ENCODE results near the gene HDAC1.
"Not testable (repeated sequence)": the region's sequence is repeated elsewhere in the genome, so short reads cannot be mapped to it uniquely, and the experiment has no call there.

HDAC1 gene

GRCh38 chr1:32289256-32289655, 2.6 kb upstream of the HDAC1 start:
- TF ChIP-seq EZH2 (IDR thresholded peaks at IDR 0.05; ENCODE audit: borderline replicate concordance, low read depth, low read length, severe bottlenecking) (no peak), CTCF (IDR thresholded peaks at IDR 0.05; ENCODE audit: borderline replicate concordance, extremely low read depth, low read length, poor library complexity, severe bottlenecking) (no peak)
- no peak overlapping the region for H3K9ac ChIP-seq (ENCODE audit: low read depth, low read length)

GRCh38 chr1:32291145-32291707, 657 bp upstream of the HDAC1 start:
- peaks cover 21% of the 10 kb centered on the region for H3K36me3 ChIP-seq (ENCODE audit: insufficient read depth, low read length)
- H3K4me3 ChIP-seq (ENCODE audit: low read depth in 1 of 2, low read length in 2 of 2): peak overlapping the region; percentile 74 to 86; a peak in 3 of 4 replicates
- ATAC-seq (ENCODE audit: insufficient read depth, low read depth) (no peak), DNase-seq (no peak)
- peak overlapping the region; percentile 81 for H3K9ac ChIP-seq (ENCODE audit: low read depth, low read length)
- H4K20me1 ChIP-seq (ENCODE audit: insufficient read depth, low read length): peaks cover 27% of the 10 kb centered on the region
- H2AFZ ChIP-seq (ENCODE audit: low read depth, low read length): peak overlapping the region; percentile 74
- peaks cover 45% of the 10 kb centered on the region for H3K79me2 ChIP-seq (ENCODE audit: insufficient read depth, low read length)
- H3K27ac ChIP-seq (ENCODE audit: low read length): peak overlapping the region; percentile 73
- H3K27me3 ChIP-seq (ENCODE audit: insufficient read depth, low read length, poor library complexity): no peaks in the 10 kb centered on the region
- H3K4me1 ChIP-seq (ENCODE audit: insufficient read depth, low read length): peaks cover 50% of the 10 kb centered on the region
- H3K4me2 ChIP-seq (ENCODE audit: insufficient read depth, low read length): peak overlapping the region; percentile 92
- no peaks in the 10 kb centered on the region for H3K9me3 ChIP-seq (ENCODE audit: insufficient read depth, low read length, severe bottlenecking)
- TF ChIP-seq EZH2 (IDR thresholded peaks at IDR 0.05; ENCODE audit: borderline replicate concordance, low read depth, low read length, severe bottlenecking) (no peak), CTCF (IDR thresholded peaks at IDR 0.05; ENCODE audit: borderline replicate concordance, extremely low read depth, low read length, poor library complexity, severe bottlenecking) (no peak)

More at GRCh38 chr1:32289256-32289655, 2.6 kb upstream of the HDAC1 start:
- Histone ChIP-seq H3K9me3 (ENCODE audit: insufficient read depth, low read length, severe bottlenecking) (no peaks in the 10 kb centered on the region), H3K4me2 (ENCODE audit: insufficient read depth, low read length) (no peak overlapping the region), H3K27ac (ENCODE audit: low read length) (no peak overlapping the region), H2AFZ (ENCODE audit: low read depth, low read length) (no peak overlapping the region), H3K4me3 (ENCODE audit: low read depth in 1 of 2, low read length in 2 of 2) (no peak overlapping the region), H3K27me3 (ENCODE audit: insufficient read depth, low read length, poor library complexity) (no peaks in the 10 kb centered on the region), H3K79me2 (ENCODE audit: insufficient read depth, low read length) (peaks cover 26% of the 10 kb centered on the region), H4K20me1 (ENCODE audit: insufficient read depth, low read length) (peaks cover 11% of the 10 kb centered on the region), H3K36me3 (ENCODE audit: insufficient read depth, low read length) (peaks cover 24% of the 10 kb centered on the region), H3K4me1 (ENCODE audit: insufficient read depth, low read length) (peaks cover 31% of the 10 kb centered on the region)
- DNase-seq: no peak
- ATAC-seq (ENCODE audit: insufficient read depth, low read depth): no peak

DNA sequence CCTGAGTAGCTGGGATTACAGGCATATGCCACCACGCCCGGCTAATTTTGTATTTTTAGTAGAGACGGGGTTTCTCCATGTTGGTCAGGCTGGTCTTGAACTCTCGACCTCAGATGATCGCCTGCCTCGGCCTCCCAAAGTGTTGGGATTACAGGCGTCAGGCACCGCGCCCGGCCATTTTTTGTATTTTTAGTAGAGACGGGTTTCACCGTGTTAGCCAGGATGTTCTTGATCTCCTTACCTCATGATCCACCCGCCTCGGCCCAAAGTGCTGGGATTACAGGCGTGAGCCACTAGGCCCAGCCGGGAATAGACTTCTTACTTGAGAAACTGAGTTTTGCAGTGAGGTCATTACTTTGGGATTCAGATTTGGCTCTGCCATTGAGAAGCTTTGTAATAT, 6.3 kb downstream of the HDAC1 start:
- H3K9ac ChIP-seq (ENCODE audit: low read depth, low read length); H3K9me3 ChIP-seq (ENCODE audit: insufficient read depth, low read length, severe bottlenecking); H3K4me3 ChIP-seq (ENCODE audit: low read depth in 1 of 2, low read length in 2 of 2); H3K4me2 ChIP-seq (ENCODE audit: insufficient read depth, low read length); ATAC-seq (ENCODE audit: insufficient read depth, low read depth); DNase-seq; H3K27ac ChIP-seq (ENCODE audit: low read length); H3K27me3 ChIP-seq (ENCODE audit: insufficient read depth, low read length, poor library complexity); H2AFZ ChIP-seq (ENCODE audit: low read depth, low read length): not testable (repeated sequence)
- Histone ChIP-seq H3K36me3 (ENCODE audit: insufficient read depth, low read length) (peaks cover 63% of the 10 kb centered on the region), H3K79me2 (ENCODE audit: insufficient read depth, low read length) (peaks cover 98% of the 10 kb centered on the region), H4K20me1 (ENCODE audit: insufficient read depth, low read length) (peaks cover 68% of the 10 kb centered on the region), H3K4me1 (ENCODE audit: insufficient read depth, low read length) (peaks cover 39% of the 10 kb centered on the region)

- TF ChIP-seq EZH2 (IDR thresholded peaks at IDR 0.05; ENCODE audit: borderline replicate concordance, low read depth, low read length, severe bottlenecking) (no peak), CTCF (IDR thresholded peaks at IDR 0.05; ENCODE audit: borderline replicate concordance, extremely low read depth, low read length, poor library complexity, severe bottlenecking) (no peak)
- DNase-seq (no peak), ATAC-seq (ENCODE audit: insufficient read depth, low read depth) (no peak)
- Histone ChIP-seq H2AFZ (ENCODE audit: low read depth, low read length) (no peak overlapping the region), H3K79me2 (ENCODE audit: insufficient read depth, low read length) (peaks cover 98% of the 10 kb centered on the region), H3K4me3 (ENCODE audit: low read depth in 1 of 2, low read length in 2 of 2) (no peak overlapping the region), H3K4me2 (ENCODE audit: insufficient read depth, low read length) (no peak overlapping the region), H3K27me3 (ENCODE audit: insufficient read depth, low read length, poor library complexity) (no peaks in the 10 kb centered on the region), H3K9me3 (ENCODE audit: insufficient read depth, low read length, severe bottlenecking) (no peaks in the 10 kb centered on the region), H3K27ac (ENCODE audit: low read length) (no peak overlapping the region), H3K36me3 (ENCODE audit: insufficient read depth, low read length) (peaks cover 71% of the 10 kb centered on the region), H3K4me1 (ENCODE audit: insufficient read depth, low read length) (peaks cover 28% of the 10 kb centered on the region), H4K20me1 (ENCODE audit: insufficient read depth, low read length) (peaks cover 64% of the 10 kb centered on the region), H3K9ac (ENCODE audit: low read depth, low read length) (no peak overlapping the region; the same call in 1 of the 2 replicates)
These were observed 7.4 kb downstream of the HDAC1 start for GRCh38 chr1:32299327-32299726.

Data from DND-41 (cell line).